MM.1S (cell line): ENCODE measurements around the gene MAGI2.

Experiments
- DNase-seq: peaks from one replicate; pipeline ENCODE4 v3.0.0-alpha.2; 2015
- H2AFZ ChIP-seq: fragments of 300-600 bp; sonication (generic); 2 replicates; pipeline ENCODE4 v1.6.0; 2016; ENCODE audit warnings: antibody characterized with exemption, low read length
- H3F3A ChIP-seq: fragments of 300-600 bp; sonication (generic); 2 replicates; pipeline ENCODE4 v1.6.1; 2016; ENCODE audit warnings: mild to moderate bottlenecking, antibody characterized with exemption, low read length, moderate library complexity, mixed read lengths; ENCODE audit not compliant: insufficient read depth
- H3K27ac ChIP-seq: fragments of 300-600 bp; sonication (generic); 2 replicates; pipeline ENCODE4 v1.5.1; 2016; ENCODE audit warnings: mild to moderate bottlenecking, low read length
- H3K27me3 ChIP-seq: fragments of 300-600 bp; sonication (generic); replicated peaks from 2 replicates; pipeline ENCODE4 v1.6.0; 2016; ENCODE audit warnings: low read length; ENCODE audit not compliant: insufficient read depth
- H3K36me3 ChIP-seq: fragments of 300-600 bp; sonication (generic); replicated peaks from 2 replicates; pipeline ENCODE4 v1.6.1; 2016; ENCODE audit warnings: mild to moderate bottlenecking, low read length, mixed read lengths; ENCODE audit not compliant: insufficient read depth
- H3K4me1 ChIP-seq: fragments of 300-600 bp; sonication (generic); 2 replicates; pipeline ENCODE4 v1.6.1; 2016; ENCODE audit warnings: low read length, mixed read lengths
- H3K4me2 ChIP-seq: fragments of 300-600 bp; sonication (generic); 2 replicates; pipeline ENCODE4 v1.6.0; 2016; ENCODE audit warnings: low read depth, low read length
- H3K4me3 ChIP-seq: fragments of 300-600 bp; sonication (generic); 2 replicates; pipeline ENCODE4 v1.5.1; 2016; ENCODE audit warnings: low read length, mixed read lengths
- H3K79me2 ChIP-seq: fragments of 300-600 bp; sonication (generic); 2 replicates; pipeline ENCODE4 v1.6.1; 2016; ENCODE audit warnings: mixed run types, low read length, mixed read lengths
- H3K9ac ChIP-seq: fragments of 300-600 bp; sonication (generic); 2 replicates; pipeline ENCODE4 v1.6.1; 2016; ENCODE audit warnings: low read length, mixed read lengths
- H3K9me2 ChIP-seq: fragments of 300-600 bp; sonication (generic); replicated peaks from 2 replicates; pipeline ENCODE4 v1.6.1; 2016; ENCODE audit warnings: mild to moderate bottlenecking, low read length, mixed read lengths; ENCODE audit not compliant: insufficient read depth
- H3K9me3 ChIP-seq: fragments of 300-600 bp; sonication (generic); replicated peaks from 2 replicates; pipeline ENCODE4 v1.6.1; 2016; ENCODE audit warnings: mild to moderate bottlenecking, low read length, mixed read lengths; ENCODE audit not compliant: insufficient read depth
- H4K20me1 ChIP-seq: fragments of 300-600 bp; sonication (generic); 2 replicates; pipeline ENCODE4 v1.6.1; 2016; ENCODE audit warnings: mild to moderate bottlenecking, low read length, moderate library complexity, mixed read lengths; ENCODE audit not compliant: insufficient read depth
- CTCF ChIP-seq: fragments of 300-600 bp; sonication (generic); IDR thresholded peaks from 2 replicates; pipeline ENCODE4 v1.5.1; 2016; ENCODE audit warnings: antibody characterized with exemption, low read length, mixed read lengths
- EZH2 ChIP-seq: fragments of 300-600 bp; sonication (generic); optimal IDR thresholded peaks from 2 replicates; pipeline ENCODE3; 2017; ENCODE audit warnings: low read depth, mild to moderate bottlenecking, antibody characterized with exemption, low read length, mixed read lengths
- EZH2phosphoT487 ChIP-seq: fragments of 300-600 bp; sonication (generic); IDR thresholded peaks from 2 replicates; pipeline ENCODE4 v1.6.1; 2018; ENCODE audit warnings: antibody characterized with exemption, low read length

MAGI2 gene

GRCh38 chr7:78588393-78588792 is 865.1 kb downstream of the MAGI2 start:
- no peaks in the 10 kb centered on the region for H3K27me3 ChIP-seq
- no peaks in the 10 kb centered on the region for H3K9me3 ChIP-seq
- no peaks in the 10 kb centered on the region for H3K4me1 ChIP-seq
- H3K9ac ChIP-seq = no peak overlapping the region
- no peak overlapping the region for H2AFZ ChIP-seq
- no peaks in the 10 kb centered on the region for H3F3A ChIP-seq
- H3K36me3 ChIP-seq = no peaks in the 10 kb centered on the region
- no peaks in the 10 kb centered on the region for H3K79me2 ChIP-seq
- no peak for DNase-seq
- H3K9me2 ChIP-seq = no peaks in the 10 kb centered on the region
- no peaks in the 10 kb centered on the region for H4K20me1 ChIP-seq
- H3K27ac ChIP-seq = no peak overlapping the region
- TF ChIP-seq EZH2phosphoT487 (no peak), CTCF (no peak), EZH2 (no peak)
- no peak overlapping the region for H3K4me2 ChIP-seq
- H3K4me3 ChIP-seq = no peak overlapping the region

GRCh38 chr7:78587443-78588044 is 865.9 kb downstream of the MAGI2 start:
- no peak overlapping the region for H3K9ac ChIP-seq
- H3K4me1 ChIP-seq = no peaks in the 10 kb centered on the region
- H3K9me2 ChIP-seq = no peaks in the 10 kb centered on the region
- H3K9me3 ChIP-seq = no peaks in the 10 kb centered on the region
- no peaks in the 10 kb centered on the region for H4K20me1 ChIP-seq
- no peak overlapping the region for H3K4me2 ChIP-seq
- no peaks in the 10 kb centered on the region for H3F3A ChIP-seq
- DNase-seq = peak; percentile 17
- H3K4me3 ChIP-seq = no peak overlapping the region
- H3K27ac ChIP-seq = no peak overlapping the region
- no peaks in the 10 kb centered on the region for H3K79me2 ChIP-seq
- no peaks in the 10 kb centered on the region for H3K36me3 ChIP-seq
- H3K27me3 ChIP-seq = no peaks in the 10 kb centered on the region
- H2AFZ ChIP-seq = no peak overlapping the region
- TF ChIP-seq EZH2 (no peak), CTCF (peak; percentile 27)

GRCh38 chr7:78585980-78586379 is 867.5 kb downstream of the MAGI2 start:
- no peak overlapping the region for H3K4me3 ChIP-seq
- no peak overlapping the region for H2AFZ ChIP-seq
- no peaks in the 10 kb centered on the region for H3K79me2 ChIP-seq
- H3K9me2 ChIP-seq = no peaks in the 10 kb centered on the region
- TF ChIP-seq CTCF (no peak), EZH2 (no peak), EZH2phosphoT487 (no peak)
- no peaks in the 10 kb centered on the region for H3K36me3 ChIP-seq
- no peak overlapping the region for H3K4me2 ChIP-seq
- no peaks in the 10 kb centered on the region for H3K27me3 ChIP-seq
- no peaks in the 10 kb centered on the region for H3F3A ChIP-seq
- H3K4me1 ChIP-seq = no peaks in the 10 kb centered on the region
- no peak for DNase-seq
- no peaks in the 10 kb centered on the region for H4K20me1 ChIP-seq
- H3K27ac ChIP-seq = no peak overlapping the region
- H3K9me3 ChIP-seq = no peaks in the 10 kb centered on the region
- H3K9ac ChIP-seq = no peak overlapping the region
